B cell (primary cell): ENCODE data around the gene LBH. TPM values are rescaled to one million over a fixed set of nuclear protein-coding genes. Genes with fewer than 3 reads are reported as not detected.

Experiments used
- ATAC-seq: fragments of 200-7000 bp; cut with Tn5 transposase; one replicate; pipeline ENCODE4 v1.10.0; 2021; ENCODE audit warnings: low read depth, mild to moderate bottlenecking, moderate number of reproducible peaks, moderate library complexity
- CTCF ChIA-PET: fragments of 350-600 bp; sonication (Branson Sonifier 250); formaldehyde crosslinking; loops from one replicate; lab custom pipeline; 2021; ENCODE audit warnings: antibody characterized with exemption, inconsistent platforms; lab: Charles Lee
- POLR2A ChIA-PET: fragments of 350-600 bp; sonication (Branson Sonifier 250); formaldehyde crosslinking; loops from one replicate; lab custom pipeline; 2021; ENCODE audit warnings: antibody characterized with exemption; lab: Charles Lee
- DNase-seq: peaks from one replicate; pipeline ENCODE4 v3.0.0; 2013
- H2AFZ ChIP-seq: 2 replicates; pipeline ENCODE4 v1.6.1; 2012; ENCODE audit warnings: mild to moderate bottlenecking, low read depth, low read length; ENCODE audit not compliant: insufficient read depth, poor library complexity, severe bottlenecking
- H3K27ac ChIP-seq, 2 donors: 1 replicate in 1 of 2; 2 replicates in 1 of 2; pipeline ENCODE4 v1.5.1; 2012 to 2013; ENCODE audit warnings: low read length in 2 of 2, mild to moderate bottlenecking in 2 of 2, moderate library complexity in 1 of 2
- H3K27me3 ChIP-seq, 4 experiments: fragments of 200-600 bp in 1 of 4; sonication (generic) in 1 of 4; replicated peaks in 1 of 4; 1 replicate in 2 of 4; 2 replicates in 2 of 4; pipeline versions ENCODE4 v1.6.1 to v1.7.0; 2013 to 2016; ENCODE audit warnings: low read length in 3 of 4, mild to moderate bottlenecking in 2 of 4, mixed read lengths in 1 of 4, moderate library complexity in 1 of 4; ENCODE audit not compliant: insufficient read depth in 4 of 4, control insufficient read depth in 3 of 4; ENCODE audit errors: control extremely low read depth in 1 of 4
- H3K36me3 ChIP-seq, 2 experiments: replicated peaks in 1 of 2; 1 replicate in 1 of 2; 2 replicates in 1 of 2; pipeline versions ENCODE4 v1.6.1 to v1.7.1; 2013; ENCODE audit warnings: low read length in 1 of 2; ENCODE audit not compliant: insufficient read depth in 2 of 2, control insufficient read depth in 1 of 2; ENCODE audit errors: control extremely low read depth in 1 of 2, extremely low read depth in 1 of 2
- H3K4me1 ChIP-seq, 2 donors: fragments of 200-600 bp in 1 of 2; sonication (generic) in 1 of 2; 1 replicate in 1 of 2; 2 replicates in 1 of 2; pipeline versions ENCODE4 v1.5.1 to v1.6.1; 2013 to 2017; ENCODE audit warnings: low read length in 2 of 2; ENCODE audit not compliant: control insufficient read depth in 2 of 2, insufficient read depth in 2 of 2
- H3K4me2 ChIP-seq: replicated peaks from 2 replicates; pipeline ENCODE3; 2012; ENCODE audit warnings: mild to moderate bottlenecking, low read depth, low read length; ENCODE audit not compliant: poor library complexity, severe bottlenecking
- H3K4me3 ChIP-seq, 5 experiments: fragments of 200-600 bp in 1 of 5; sonication (generic) in 1 of 5; 1 replicate in 3 of 5; 2 replicates in 2 of 5; pipeline versions ENCODE4 v1.5.1 to v1.7.0; 2011 to 2016; ENCODE audit warnings: low read length in 4 of 5, mild to moderate bottlenecking in 4 of 5, low read depth in 2 of 5, control low read depth in 1 of 5, moderate library complexity in 1 of 5; ENCODE audit not compliant: insufficient read depth in 1 of 5; ENCODE audit errors: control extremely low read depth in 1 of 5, extremely low read depth in 1 of 5
- H3K79me2 ChIP-seq: fragments of 200-600 bp; sonication (generic); one replicate; pipeline ENCODE4 v1.6.0; 2016; ENCODE audit warnings: low read length; ENCODE audit not compliant: control insufficient read depth, insufficient read depth
- H3K9ac ChIP-seq: fragments of 200-600 bp; sonication (generic); 2 replicates; pipeline ENCODE4 v1.6.1; 2017; ENCODE audit warnings: mild to moderate bottlenecking, low read length, moderate library complexity
- H3K9me3 ChIP-seq, 3 donors: one replicate each; pipeline versions ENCODE4 v1.6.1 to v1.7.1; 2013; ENCODE audit warnings: low read length in 2 of 3; ENCODE audit not compliant: control insufficient read depth in 2 of 3, insufficient read depth in 1 of 3; ENCODE audit errors: control extremely low read depth in 1 of 3
- H4K20me1 ChIP-seq: 2 replicates; pipeline ENCODE4 v1.6.0; 2012; ENCODE audit warnings: mild to moderate bottlenecking, low read length; ENCODE audit not compliant: insufficient read depth, control insufficient read depth, poor library complexity, severe bottlenecking
- H3K27ac Mint-ChIP-seq: one replicate; pipeline ENCODE4 v1.8.0; 2021; ENCODE audit warnings: mixed read lengths
- H3K27me3 Mint-ChIP-seq: one replicate; pipeline ENCODE4 v1.8.0; 2021; ENCODE audit warnings: mixed read lengths
- H3K4me1 Mint-ChIP-seq: one replicate; pipeline ENCODE4 v1.8.0; 2021; ENCODE audit warnings: mixed read lengths
- H3K4me3 Mint-ChIP-seq: one replicate; pipeline ENCODE4 v1.8.0; 2021; ENCODE audit warnings: mixed read lengths
- H3K9me3 Mint-ChIP-seq: one replicate; pipeline ENCODE4 v1.8.0; 2022; ENCODE audit warnings: mixed read lengths; ENCODE audit not compliant: insufficient read depth
- EZH2 ChIP-seq: IDR thresholded peaks from 2 replicates; pipeline ENCODE4 v1.6.1; 2012; ENCODE audit warnings: borderline replicate concordance, low read depth, mild to moderate bottlenecking, moderate library complexity, low read length; ENCODE audit not compliant: insufficient read depth, poor library complexity, severe bottlenecking
- WGBS: methylation state at CpG from one replicate; pipeline ENCODE4 v1.1.5; 2013; ENCODE audit warnings: missing lambda C conversion rate; ENCODE audit not compliant: insufficient coverage; 5-methylcytosine and 5-hydroxymethylcytosine counted together
- intact Hi-C: fragments of 100-400 bp; cut with micrococcal nuclease; formaldehyde crosslinking; loops from one replicate; pipeline ENCODE4 v1.10.0; 2022
- polyA plus RNA-seq: library from polyadenylated mRNA; depleted of rRNA; stranded (reverse); fragments of >200 nt; gene quantifications from 2 replicates; pipeline ENCODE4 v1.2.3, GENCODE V29; 2012
- total RNA-seq, 2 donors: library from RNA; stranded (reverse); fragments of 120-200 nt in 1 of 2; gene quantifications; 1 replicate in 1 of 2; 2 replicates in 1 of 2; pipeline versions ENCODE4 v1.2.3 to v1.2.4, GENCODE V29; 2013 to 2022
- TF ChIP-seq, protein P1 (sequence below): fragments of 200-600 bp; IDR thresholded peaks from one replicate; pipeline ENCODE4 v1.8.0; 2022; ENCODE audit warnings: antibody characterized with exemption, mild to moderate bottlenecking

The LBH gene
- total and polyA plus RNA-seq, 2 donors (not counting 1 experiment from before 2014, with no cell fraction given) = 158 to 201 TPM

DNA sequence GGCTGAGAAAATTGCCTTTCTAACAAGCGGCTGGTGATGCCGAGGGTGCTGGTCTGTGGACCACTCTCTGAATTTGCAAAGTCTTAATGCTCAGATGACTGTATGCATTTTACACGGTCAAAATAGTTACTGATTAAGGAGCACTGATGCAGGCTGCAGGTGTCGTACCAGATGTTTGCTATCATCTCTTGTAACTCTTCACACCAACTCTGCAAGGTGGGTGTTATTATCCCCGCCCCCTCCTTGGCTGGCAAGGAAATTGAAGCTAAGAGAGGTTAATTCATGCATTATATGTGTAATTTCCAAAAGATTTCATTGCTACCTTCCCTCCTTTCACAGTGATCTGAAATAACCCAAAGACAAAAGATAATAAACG, 13.0 kb upstream of the LBH start:
- Mint-ChIP-seq H3K9me3 (no peaks in the 10 kb centered on the region), H3K4me3 (no peak overlapping the region), H3K27ac (no peak overlapping the region), H3K4me1 (peaks cover 41% of the 10 kb centered on the region), H3K27me3 (no peaks in the 10 kb centered on the region)
- ChIA-PET CTCF (interaction anchor here (0.9 to 3.4 kb wide), 5 partner anchors 9 to 493 kb away, joined by 3 to 22 read pairs (median 3); no protein-coding TSS in a partner anchor), POLR2A (no interaction called here)
- peaks cover 26 to 33% of the 10 kb centered on the region in 2 donors for H3K4me1 ChIP-seq
- TF ChIP-seq EZH2 = no peak
- TF ChIP-seq, protein P1, sequence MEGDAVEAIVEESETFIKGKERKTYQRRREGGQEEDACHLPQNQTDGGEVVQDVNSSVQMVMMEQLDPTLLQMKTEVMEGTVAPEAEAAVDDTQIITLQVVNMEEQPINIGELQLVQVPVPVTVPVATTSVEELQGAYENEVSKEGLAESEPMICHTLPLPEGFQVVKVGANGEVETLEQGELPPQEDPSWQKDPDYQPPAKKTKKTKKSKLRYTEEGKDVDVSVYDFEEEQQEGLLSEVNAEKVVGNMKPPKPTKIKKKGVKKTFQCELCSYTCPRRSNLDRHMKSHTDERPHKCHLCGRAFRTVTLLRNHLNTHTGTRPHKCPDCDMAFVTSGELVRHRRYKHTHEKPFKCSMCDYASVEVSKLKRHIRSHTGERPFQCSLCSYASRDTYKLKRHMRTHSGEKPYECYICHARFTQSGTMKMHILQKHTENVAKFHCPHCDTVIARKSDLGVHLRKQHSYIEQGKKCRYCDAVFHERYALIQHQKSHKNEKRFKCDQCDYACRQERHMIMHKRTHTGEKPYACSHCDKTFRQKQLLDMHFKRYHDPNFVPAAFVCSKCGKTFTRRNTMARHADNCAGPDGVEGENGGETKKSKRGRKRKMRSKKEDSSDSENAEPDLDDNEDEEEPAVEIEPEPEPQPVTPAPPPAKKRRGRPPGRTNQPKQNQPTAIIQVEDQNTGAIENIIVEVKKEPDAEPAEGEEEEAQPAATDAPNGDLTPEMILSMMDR = no peak
- ATAC-seq (no peak), DNase-seq (no peak)
- intact Hi-C loops = no loop called here
- no peak overlapping the region for H3K27ac ChIP-seq
- no peaks in the 10 kb centered on the region for H3K27me3 ChIP-seq
- no peak overlapping the region for H3K4me3 ChIP-seq
- H3K9ac ChIP-seq = no peak overlapping the region
- H3K36me3 ChIP-seq = no peaks in the 10 kb centered on the region
- H2AFZ ChIP-seq = no peak overlapping the region
- H3K9me3 ChIP-seq = no peaks in the 10 kb centered on the region
- no peaks in the 10 kb centered on the region for H3K79me2 ChIP-seq
- WGBS = 64% methylated on average over 5 of the region's 6 CpGs
- H3K4me2 ChIP-seq = peak overlapping the region; percentile 64
- H4K20me1 ChIP-seq = no peaks in the 10 kb centered on the region

DNA sequence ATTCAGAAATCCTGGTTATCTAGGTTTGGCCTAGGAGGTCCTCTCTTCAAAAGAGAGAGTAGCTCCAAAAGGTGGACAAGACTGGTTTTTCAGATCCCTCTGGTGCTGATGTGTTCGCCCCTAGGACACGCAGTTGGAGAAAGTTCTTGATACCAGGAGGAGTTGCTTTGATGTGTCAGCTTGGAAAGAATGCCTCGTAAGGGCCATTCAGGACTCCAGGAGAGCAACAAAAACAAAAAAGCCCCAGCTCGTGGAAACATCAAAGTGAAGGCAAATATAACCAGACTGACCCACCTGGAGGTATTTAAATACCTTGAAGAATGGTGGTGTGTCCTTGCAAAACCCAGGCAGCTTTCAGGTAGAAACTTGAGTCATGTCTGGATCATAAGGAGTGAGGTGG, 12.5 kb upstream of the LBH start:
- Histone ChIP-seq H3K27ac (no peak overlapping the region), H3K27me3 (no peaks in the 10 kb centered on the region), H4K20me1 (no peaks in the 10 kb centered on the region), H3K79me2 (no peaks in the 10 kb centered on the region), H3K4me3 (no peak overlapping the region), H2AFZ (no peak overlapping the region), H3K4me1 (peaks cover 31 to 38% of the 10 kb centered on the region in 2 donors), H3K9ac (no peak overlapping the region), H3K4me2 (no peak overlapping the region), H3K9me3 (no peaks in the 10 kb centered on the region), H3K36me3 (no peaks in the 10 kb centered on the region)
- ChIA-PET POLR2A (no interaction called here), CTCF (interaction anchor here (0.9 to 3.4 kb wide), 5 partner anchors 9 to 493 kb away, joined by 3 to 22 read pairs (median 3); no protein-coding TSS in a partner anchor)
- Mint-ChIP-seq H3K4me3 (no peak overlapping the region), H3K9me3 (no peaks in the 10 kb centered on the region), H3K4me1 (peaks cover 46% of the 10 kb centered on the region), H3K27ac (no peak overlapping the region), H3K27me3 (no peaks in the 10 kb centered on the region)
- intact Hi-C loops = no loop called here
- WGBS = 100% methylated on average over 3 of the region's 4 CpGs
- DNase-seq = no peak
- ATAC-seq = no peak
- TF ChIP-seq, protein P1 = no peak
- TF ChIP-seq EZH2 = no peak
